Gastroesophageal sphincter (tissue), 4 donors: ENCODE data around the gene LIMK2. TPM values are rescaled to one million over a fixed set of nuclear protein-coding genes. Genes with fewer than 3 reads are reported as not detected.
"Not testable (repeated sequence)": the region's sequence is repeated elsewhere in the genome, so short reads cannot be mapped to it uniquely, and the experiment has no call there.

ENCODE experiments used
- ATAC-seq: fragments of 150-250 bp; one replicate; pipeline ENCODE4 v1.9.1; 2016; ENCODE audit warnings: mild to moderate bottlenecking, moderate library complexity
- H3K27ac ChIP-seq, 4 donors: fragments of 200-600 bp; sonication (generic) in 3 of 4; 1 replicate in 3 of 4; 2 replicates in 1 of 4; pipeline ENCODE4 v1.5.1; 2016 to 2019
- H3K27me3 ChIP-seq: fragments of 200-600 bp; sonication (generic); one replicate; pipeline ENCODE4 v1.5.1; 2019
- H3K36me3 ChIP-seq, 2 donors: fragments of 200-600 bp; sonication (generic); one replicate each; pipeline ENCODE4 v1.5.1; 2019; ENCODE audit warnings: control low read depth in 1 of 2
- H3K4me1 ChIP-seq, 3 donors: fragments of 200-600 bp; sonication (generic); 1 replicate in 2 of 3; 2 replicates in 1 of 3; pipeline ENCODE4 v1.5.1; 2016 to 2019; ENCODE audit warnings: control low read depth in 2 of 3
- H3K4me3 ChIP-seq, 2 donors: fragments of 200-600 bp; sonication (generic); one replicate each; pipeline ENCODE4 v1.5.1; 2019; ENCODE audit warnings: mild to moderate bottlenecking in 1 of 2, moderate library complexity in 1 of 2
- H3K9me3 ChIP-seq, 3 donors: fragments of 200-600 bp; sonication (generic); one replicate each; pipeline ENCODE4 v1.5.1; 2017 to 2019; ENCODE audit warnings: control low read depth in 2 of 3
- CTCF ChIP-seq, 4 experiments: fragments of 200-600 bp in 2 of 4; fragments of 450-650 bp in 2 of 4; sonication (generic) in 1 of 4; IDR thresholded peaks; one replicate each; pipeline ENCODE4 v1.5.1; 2017 to 2019; ENCODE audit warnings: antibody characterized with exemption in 4 of 4, mild to moderate bottlenecking in 2 of 4, moderate library complexity in 2 of 4
- EP300 ChIP-seq: sonication (generic); formaldehyde crosslinking; IDR thresholded peaks from one replicate; pipeline ENCODE4 v1.6.1; 2017; ENCODE audit warnings: antibody characterized with exemption, mild to moderate bottlenecking
- POLR2A ChIP-seq, 2 donors: fragments of 450-650 bp; IDR thresholded peaks; one replicate each; pipeline ENCODE4 v1.6.1; 2017; ENCODE audit warnings: antibody characterized with exemption in 2 of 2, mild to moderate bottlenecking in 2 of 2, moderate library complexity in 1 of 2
- POLR2AphosphoS5 ChIP-seq: sonication (generic); formaldehyde crosslinking; IDR thresholded peaks from one replicate; pipeline ENCODE4 v1.6.1; 2017; ENCODE audit warnings: antibody characterized with exemption
- WGBS, 2 donors: methylation state at CpG; one replicate each; pipeline ENCODE4 v1.1.5; 2018; ENCODE audit warnings: low coverage in 1 of 2; 5-methylcytosine and 5-hydroxymethylcytosine counted together
- total RNA-seq, 4 donors: library from RNA; depleted of rRNA; stranded (reverse); fragments of >200 nt; gene quantifications; one replicate each; pipeline ENCODE4 v1.1.0, GENCODE V29; 2016

The LIMK2 gene
- total RNA-seq, 4 donors from 2014 or later: 13.4 to 19.1 (median 15.9) TPM

GRCh38 chr22:31215018-31215535 is 3.0 kb downstream of the LIMK2 start:
- TF ChIP-seq EP300 (no peak), CTCF (IDR thresholded peaks at IDR 0.05) (no peak), POLR2A (IDR thresholded peaks at IDR 0.05) (no peak)
- no peaks in the 10 kb centered on the region for H3K27me3 ChIP-seq
- H3K4me1 ChIP-seq: peaks cover 7 to 66% (median 17%) of the 10 kb centered on the region in 3 donors
- no peaks in the 10 kb centered on the region for H3K9me3 ChIP-seq
- H3K36me3 ChIP-seq: no peaks in the 10 kb centered on the region
- no peak for ATAC-seq
- H3K27ac ChIP-seq: no peak overlapping the region
- H3K4me3 ChIP-seq: no peak overlapping the region
- WGBS, 2 donors: 86 to 91% methylated on average over 5 to 6 of the region's 6 CpGs

- no peak for ATAC-seq
- peak overlapping the region in 3 of 4 donors; percentile 61 to 67 (median 66) for H3K27ac ChIP-seq
Observed at GRCh38 chr22:31218565-31219262, 6.6 kb downstream of the LIMK2 start.

GRCh38 chr22:31221084-31221483 is 9.0 kb downstream of the LIMK2 start:
- Histone ChIP-seq H3K36me3 (peaks cover 0 to 4% of the 10 kb centered on the region in 2 donors), H3K27me3 (no peaks in the 10 kb centered on the region), H3K4me3 (no peak overlapping the region), H3K4me1 (peaks cover 3 to 48% (median 7%) of the 10 kb centered on the region in 3 donors), H3K9me3 (no peaks in the 10 kb centered on the region), H3K27ac (no peak overlapping the region)
- 85 to 97% methylated on average over 3 to 4 of the region's 4 CpGs for WGBS, 2 donors
- no peak for ATAC-seq
- TF ChIP-seq EP300 (no peak), CTCF (IDR thresholded peaks at IDR 0.05) (no peak), POLR2AphosphoS5 (no peak), POLR2A (IDR thresholded peaks at IDR 0.05) (no peak)

More at GRCh38 chr22:31218565-31219262, 6.6 kb downstream of the LIMK2 start:
- Histone ChIP-seq H3K27me3 (no peaks in the 10 kb centered on the region), H3K4me3 (no peak overlapping the region), H3K36me3 (no peaks in the 10 kb centered on the region), H3K4me1 (peaks cover 3 to 54% (median 7%) of the 10 kb centered on the region in 3 donors), H3K9me3 (no peaks in the 10 kb centered on the region)
- TF ChIP-seq POLR2AphosphoS5 (no peak), POLR2A (IDR thresholded peaks at IDR 0.05) (no peak), CTCF (IDR thresholded peaks at IDR 0.05) (no peak), EP300 (no peak)
- 53% methylated on average over 3 to 4 of the region's 4 CpGs for WGBS, 2 donors

GRCh38 chr22:31222736-31223135 is 10.6 kb downstream of the LIMK2 start:
- peaks cover 5 to 49% (median 7%) of the 10 kb centered on the region in 3 donors for H3K4me1 ChIP-seq
- H3K9me3 ChIP-seq: no peaks in the 10 kb centered on the region
- ATAC-seq: no peak
- no peak overlapping the region for H3K27ac ChIP-seq
- TF ChIP-seq POLR2AphosphoS5: no peak
- no peak for TF ChIP-seq CTCF (IDR thresholded peaks at IDR 0.05)
- TF ChIP-seq EP300: no peak
- TF ChIP-seq POLR2A (IDR thresholded peaks at IDR 0.05): no peak
- no peak overlapping the region for H3K4me3 ChIP-seq
- peaks cover 0 to 9% of the 10 kb centered on the region in 2 donors for H3K36me3 ChIP-seq
- WGBS, 2 donors: 88% methylated on average over 5 of the region's 5 CpGs
- no peaks in the 10 kb centered on the region for H3K27me3 ChIP-seq

- no peaks in the 10 kb centered on the region for H3K27me3 ChIP-seq
- ATAC-seq: no peak
Observed at GRCh38 chr22:31223786-31224191, 11.7 kb downstream of the LIMK2 start.

GRCh38 chr22:31224691-31225090 is 12.6 kb downstream of the LIMK2 start:
- peaks cover 0 to 46% (median 11%) of the 10 kb centered on the region in 3 donors for H3K4me1 ChIP-seq

More at GRCh38 chr22:31223786-31224191, 11.7 kb downstream of the LIMK2 start:
- 67 to 93% methylated on average over 1 to 2 of the region's 3 CpGs for WGBS, 2 donors
- TF ChIP-seq CTCF (IDR thresholded peaks at IDR 0.05) (no peak), POLR2AphosphoS5 (no peak), EP300 (no peak), POLR2A (IDR thresholded peaks at IDR 0.05) (no peak)
- H3K4me3 ChIP-seq: no peak overlapping the region
- no peaks in the 10 kb centered on the region for H3K9me3 ChIP-seq
- peaks cover 0 to 9% of the 10 kb centered on the region in 2 donors for H3K36me3 ChIP-seq
- no peak overlapping the region for H3K27ac ChIP-seq
- H3K4me1 ChIP-seq: peaks cover 0 to 43% (median 5%) of the 10 kb centered on the region in 3 donors

More at GRCh38 chr22:31224691-31225090, 12.6 kb downstream of the LIMK2 start:
- not testable (repeated sequence) for ATAC-seq, H3K27me3 ChIP-seq, H3K4me3 ChIP-seq, H3K27ac ChIP-seq, H3K9me3 ChIP-seq, H3K36me3 ChIP-seq
- 91% methylated on average over 4 of the region's 4 CpGs; no CpG with 5 or more reads in 1 of the 2 donors for WGBS, 2 donors
